Inflammatory macrophage treated with lipopolysaccharide for 1 hour (primary cell): ENCODE data around the gene IRF2.

Experiments
- DNase-seq, 2 donors: peaks; one replicate each; pipeline ENCODE4 v3.0.0-alpha.2; 2020 to 2022

IRF2 gene

DNA sequence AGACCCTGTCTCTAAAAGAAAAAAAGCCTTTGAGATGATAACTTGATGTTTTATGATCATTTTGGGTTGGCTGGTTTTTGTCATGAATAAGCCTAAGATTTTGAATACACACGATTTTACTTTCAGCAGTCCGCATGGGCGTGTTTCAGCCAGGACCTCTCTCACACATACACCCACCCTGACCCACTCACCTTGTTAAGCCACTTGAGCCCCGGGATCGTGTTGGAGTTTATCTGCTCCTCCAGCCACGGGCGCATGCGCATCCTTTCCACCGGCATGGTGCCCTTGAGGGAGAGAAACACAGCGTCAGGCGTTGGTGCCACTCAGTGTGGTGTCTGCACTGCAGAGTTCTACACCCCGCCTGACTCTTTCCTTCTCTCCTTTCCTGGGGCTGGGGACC is 45.6 kb downstream of the IRF2 start:
- DNase-seq: no peak

DNA sequence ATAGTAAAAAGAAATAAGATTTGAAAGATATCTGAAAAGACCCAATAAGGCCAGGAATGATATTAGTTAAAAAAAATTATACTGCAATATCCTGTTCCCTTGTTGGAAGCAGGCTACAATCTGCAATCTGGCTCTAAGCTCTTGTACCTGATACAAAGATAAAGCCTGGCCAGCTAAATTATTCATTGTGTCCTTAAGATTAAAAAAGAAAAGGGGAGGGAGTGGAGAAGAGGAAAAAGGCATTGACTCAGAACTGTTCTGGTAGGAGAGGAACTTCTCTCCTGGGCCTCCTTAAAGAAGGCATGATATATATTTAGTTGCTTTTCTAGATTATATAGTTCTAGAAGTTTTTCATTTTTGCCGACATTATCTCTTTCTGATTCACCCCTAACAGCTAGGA is 46.7 kb downstream of the IRF2 start:
- no peak for DNase-seq

DNA sequence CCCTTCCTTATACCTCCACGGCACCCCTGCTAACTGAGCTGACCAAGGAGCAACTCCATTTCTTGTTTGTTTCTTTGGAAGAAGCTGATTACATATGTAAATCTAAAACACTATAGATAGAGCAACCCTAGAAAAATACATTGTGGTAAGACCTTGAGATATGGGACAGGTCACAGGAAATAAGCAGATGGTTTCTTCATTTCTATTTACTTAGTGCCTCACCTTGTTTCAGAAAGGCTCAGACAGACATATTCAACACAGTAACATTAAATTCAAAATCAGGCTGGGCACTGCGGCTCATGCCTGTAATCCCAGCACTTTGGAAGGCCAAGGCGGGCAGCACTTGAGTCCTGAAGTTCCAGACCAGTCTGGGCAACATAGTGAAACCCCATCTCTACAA is 47.3 kb downstream of the IRF2 start:
- no peak for DNase-seq

DNA sequence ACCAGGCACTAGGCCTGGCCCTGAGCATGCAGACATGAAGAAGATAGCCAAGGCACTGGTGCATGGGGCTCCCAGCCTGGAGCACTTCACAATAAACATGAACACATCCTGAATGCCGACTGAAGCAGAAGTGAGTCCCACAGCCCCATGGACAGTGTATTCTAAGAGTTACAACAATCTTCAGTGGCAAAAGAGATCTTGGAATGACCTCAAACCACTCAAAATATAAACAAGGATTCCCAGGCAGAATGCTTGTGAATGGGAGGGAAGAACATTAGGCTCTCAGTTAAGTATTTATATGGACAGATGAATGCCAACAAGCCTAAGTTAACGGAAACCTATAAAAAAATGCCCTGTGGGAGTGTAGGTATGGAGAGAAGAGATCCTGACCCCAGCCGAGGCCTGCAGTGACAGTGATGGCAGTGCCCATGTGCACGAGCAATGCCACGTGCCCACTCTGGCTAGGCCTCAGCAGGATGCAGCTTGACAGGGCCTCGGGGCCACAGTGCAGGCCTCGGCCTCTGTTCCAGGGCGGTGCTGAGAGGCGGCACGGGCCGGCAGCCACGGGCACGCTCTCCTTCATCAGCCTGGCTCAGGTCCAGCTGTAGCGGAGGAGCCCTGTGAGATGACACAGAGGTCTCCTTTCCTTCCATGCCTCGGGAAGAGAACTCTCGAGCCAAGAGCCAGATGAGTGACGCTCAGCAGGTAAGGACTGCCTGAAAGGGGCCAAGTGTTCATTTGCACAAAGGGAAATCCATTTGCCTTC is 49.2 kb downstream of the IRF2 start:
- DNase-seq: no peak

DNA sequence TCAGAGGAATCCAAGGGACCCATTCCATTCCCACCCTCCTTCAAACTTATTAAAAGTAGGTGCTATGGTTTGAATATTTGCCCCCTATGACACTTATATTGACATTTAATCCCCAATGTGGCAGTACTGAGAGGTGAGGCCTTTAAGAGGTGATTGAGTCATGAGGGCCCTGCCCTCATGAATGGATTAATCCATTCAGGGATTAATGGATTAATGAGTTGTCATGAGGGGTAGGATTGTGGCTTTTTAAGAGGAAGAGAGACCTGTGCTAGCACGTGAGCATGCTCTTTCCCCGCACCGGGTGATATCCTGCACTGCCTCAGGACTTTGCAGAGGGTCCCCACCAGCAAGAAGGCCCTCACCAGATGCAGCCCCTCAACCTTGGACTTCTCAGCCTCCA is 50.1 kb downstream of the IRF2 start:
- no peak for DNase-seq

DNA sequence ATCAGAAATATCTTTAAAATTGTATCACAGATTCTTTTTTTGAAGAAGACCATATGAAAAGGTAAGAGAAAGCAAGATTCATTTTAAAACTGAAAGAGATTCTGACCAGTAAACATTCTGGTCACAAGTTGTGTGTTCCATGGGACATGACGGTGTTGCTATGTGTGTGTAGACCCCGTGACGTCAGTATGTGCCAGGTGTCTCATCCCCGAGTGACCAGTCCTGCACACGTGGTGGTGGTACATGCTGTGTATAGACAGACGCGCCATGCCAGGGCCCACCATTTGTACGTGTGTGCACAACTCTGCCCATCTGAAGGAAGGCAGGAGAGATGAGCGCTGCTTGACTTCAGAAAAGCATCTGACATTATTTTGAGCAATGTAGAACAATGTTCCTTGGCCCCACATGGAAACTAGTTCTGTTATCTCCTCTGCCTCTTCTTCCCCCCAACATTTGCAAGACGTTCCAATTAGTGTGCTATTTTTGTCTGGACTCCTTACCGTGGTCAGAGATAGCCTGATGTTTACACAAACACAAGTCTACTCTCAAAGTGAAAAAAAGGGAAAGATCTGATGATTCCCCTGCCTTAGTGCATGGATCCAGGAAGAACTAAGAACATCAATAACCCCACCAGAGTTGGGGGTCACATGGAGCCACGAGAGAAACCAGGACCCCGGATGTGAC is 51.2 kb downstream of the IRF2 start:
- no peak for DNase-seq

DNA sequence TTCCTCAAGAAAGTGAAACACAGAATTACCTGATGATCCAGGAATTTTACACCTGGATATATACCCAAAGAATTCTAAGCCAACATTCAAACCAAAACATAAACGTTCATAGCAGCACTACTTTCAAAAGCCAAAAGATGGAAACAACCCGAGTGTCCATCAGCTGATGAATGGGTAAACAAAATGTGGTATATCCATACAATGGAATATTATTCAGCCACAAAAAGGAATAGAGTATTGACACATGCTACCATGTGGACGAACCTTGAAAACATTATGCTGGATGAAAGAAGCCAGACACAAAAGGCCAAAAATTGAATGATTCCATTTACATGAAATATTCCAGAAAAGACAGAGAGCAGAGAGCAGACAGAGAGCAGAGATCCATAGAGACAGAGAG is 52.0 kb downstream of the IRF2 start:
- DNase-seq: no peak

DNA sequence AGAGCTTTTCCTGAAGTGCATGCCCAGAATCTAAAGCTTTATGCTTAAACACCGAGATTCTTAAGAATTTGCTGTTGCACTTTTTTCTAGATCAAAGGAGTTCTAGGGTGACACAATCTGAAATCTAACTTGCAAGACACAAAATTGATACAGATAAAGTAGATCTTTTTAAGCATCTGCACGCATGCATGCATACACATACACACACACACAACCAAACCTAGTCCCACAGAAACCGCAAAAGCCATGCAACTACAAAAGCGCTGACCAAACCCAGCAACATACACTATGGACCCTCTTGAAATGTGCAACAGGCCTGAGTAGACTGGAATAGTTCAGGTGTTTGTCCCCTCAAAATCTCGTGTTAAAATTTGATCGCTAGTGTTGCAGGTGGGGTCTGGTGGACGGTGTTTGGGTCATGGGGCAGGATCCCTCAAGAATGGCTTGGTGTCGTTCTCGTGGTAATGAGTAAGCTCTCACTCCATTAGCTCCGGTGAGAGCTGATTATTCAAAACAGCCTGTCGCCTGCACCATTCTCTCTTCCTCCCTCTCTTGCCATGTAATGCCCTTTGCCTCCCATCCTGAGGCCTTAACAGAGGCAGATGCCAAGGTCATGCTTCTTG is 52.7 kb downstream of the IRF2 start:
- no peak for DNase-seq

DNA sequence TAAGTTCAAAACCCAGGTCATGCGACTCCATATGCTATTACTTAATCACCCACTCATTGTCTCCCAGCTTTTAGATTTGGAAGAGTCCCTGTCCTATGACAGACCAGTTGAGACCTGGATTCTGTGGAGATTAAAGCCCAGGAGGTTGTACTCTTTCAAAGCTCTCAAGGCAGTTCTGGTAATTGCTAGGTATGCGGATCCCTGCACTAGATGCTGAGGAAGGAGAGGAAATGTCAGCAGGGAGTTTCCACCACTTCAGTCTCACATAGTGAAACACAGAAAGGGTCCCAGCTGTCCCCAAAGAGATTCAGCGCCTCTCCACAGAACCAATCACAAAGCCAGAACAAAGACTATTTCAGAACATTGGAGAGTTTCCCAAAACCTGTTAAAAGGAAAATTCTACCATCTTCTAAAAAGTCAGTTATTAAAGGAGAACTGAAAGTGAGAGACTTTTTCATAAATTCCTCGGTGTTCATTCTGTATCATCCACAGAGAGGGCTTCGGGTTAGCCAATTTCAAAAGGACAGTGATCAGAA is 53.4 kb downstream of the IRF2 start:
- peak in 1 of 2 donors; percentile 33 for DNase-seq

DNA sequence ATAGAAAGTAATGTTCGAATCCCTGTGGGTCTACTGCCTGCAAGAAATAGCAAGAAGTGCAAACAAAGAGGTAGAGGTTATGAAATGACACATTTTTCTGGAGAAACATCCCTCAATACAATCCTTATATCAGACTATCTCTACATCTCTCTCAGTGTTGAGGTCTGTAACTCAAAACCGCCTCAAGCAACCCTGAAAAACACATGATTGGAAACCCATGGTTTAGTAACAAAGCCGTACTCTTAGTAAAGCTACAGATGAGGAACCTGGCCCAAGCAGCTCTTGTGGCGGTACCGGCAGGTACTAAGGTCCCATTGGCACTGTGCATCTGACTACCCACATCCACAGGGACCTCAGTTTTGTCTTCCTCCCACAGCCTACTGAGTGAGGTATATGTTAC is 53.9 kb downstream of the IRF2 start:
- DNase-seq: no peak

DNA sequence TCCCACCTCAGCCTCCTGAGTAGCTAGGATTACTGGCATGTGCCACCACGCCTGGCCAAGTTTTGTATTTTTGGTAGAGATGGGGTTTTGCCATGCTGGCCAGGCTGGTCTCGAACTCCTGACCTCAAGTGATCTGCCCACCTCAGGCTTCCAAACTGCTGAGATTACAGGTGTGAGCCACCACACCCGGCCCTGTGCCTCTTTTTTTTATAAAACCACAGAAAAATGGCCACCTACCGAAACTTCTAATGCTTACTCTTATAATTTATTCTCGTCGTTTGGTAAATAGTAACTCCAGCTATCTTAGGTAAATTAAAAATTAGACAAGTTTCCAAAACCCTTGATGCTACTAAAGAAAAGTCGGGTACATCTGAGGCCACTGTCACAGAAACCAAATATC is 54.4 kb downstream of the IRF2 start:
- DNase-seq: no peak

DNA sequence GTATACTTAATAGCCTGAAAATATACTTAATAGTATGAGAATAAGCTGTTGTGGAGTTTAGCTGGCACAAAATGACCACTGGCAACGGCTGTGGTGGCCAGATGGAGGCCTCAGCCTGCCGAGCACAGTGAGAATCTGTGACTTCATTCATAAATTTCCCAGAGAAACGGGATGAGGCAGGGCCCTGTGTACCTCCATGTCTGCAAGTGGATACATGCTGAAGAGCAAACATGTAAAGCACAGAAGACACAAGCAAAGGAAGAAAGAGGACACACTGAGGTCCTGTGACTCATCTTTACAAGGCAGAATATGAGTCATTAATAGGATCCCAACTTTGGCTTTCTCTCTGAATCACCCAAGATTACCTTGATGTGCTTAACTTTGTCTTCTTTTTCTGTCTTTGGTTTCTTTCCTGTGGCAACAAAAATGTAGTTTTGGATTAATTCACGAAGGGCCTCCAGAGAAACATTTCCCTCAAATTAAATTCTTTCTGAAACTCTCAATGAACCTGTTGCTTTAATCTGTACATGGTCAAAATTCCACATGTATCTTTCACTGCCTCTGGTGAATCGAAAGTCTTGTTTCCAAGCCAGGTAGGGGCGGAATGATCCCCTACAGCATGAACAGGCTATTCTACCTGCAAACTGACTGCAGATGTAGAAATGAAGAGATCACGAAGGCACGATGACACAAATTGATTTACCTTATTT is 56.4 kb downstream of the IRF2 start:
- peak; percentile 55 to 56 for DNase-seq

DNA sequence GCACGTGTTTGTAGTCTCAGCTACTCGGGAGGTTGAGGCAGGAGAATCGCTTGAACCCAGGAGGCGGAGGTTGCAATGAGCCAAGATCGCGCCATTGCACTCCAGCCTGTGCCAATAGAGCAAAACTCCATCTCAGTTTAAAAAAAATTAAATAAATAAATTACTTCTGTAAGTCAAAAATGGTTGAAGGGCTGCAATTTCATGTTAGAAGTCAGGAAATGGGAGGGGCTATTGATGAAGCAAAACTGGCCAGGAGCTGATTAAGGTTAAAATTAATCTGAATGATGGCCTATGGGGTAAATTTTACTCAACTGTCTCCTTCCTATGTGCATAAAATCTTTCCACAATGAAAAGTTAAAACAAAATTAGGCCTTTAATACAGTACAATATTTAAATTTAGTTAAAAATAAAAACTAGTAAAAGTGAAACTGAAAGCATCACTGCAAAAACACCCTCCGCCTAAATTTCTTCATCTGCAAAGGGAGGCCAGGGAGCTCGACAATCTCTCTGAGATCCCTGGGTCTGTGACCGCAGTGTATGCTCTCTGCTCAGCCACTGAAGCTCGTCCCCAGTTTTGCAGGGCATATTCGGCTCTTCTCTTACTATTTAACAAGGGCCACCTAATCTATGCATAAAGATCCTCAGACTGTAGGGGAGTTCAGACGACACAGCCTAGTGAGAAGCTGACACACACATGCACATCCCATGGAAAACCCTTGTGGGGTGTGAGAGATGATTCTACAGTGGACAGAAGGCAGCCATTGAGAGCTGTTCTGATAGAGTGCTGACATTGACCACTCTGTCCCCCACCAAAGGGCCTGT is 57.2 kb downstream of the IRF2 start:
- DNase-seq: peak; percentile 60 to 64

DNA sequence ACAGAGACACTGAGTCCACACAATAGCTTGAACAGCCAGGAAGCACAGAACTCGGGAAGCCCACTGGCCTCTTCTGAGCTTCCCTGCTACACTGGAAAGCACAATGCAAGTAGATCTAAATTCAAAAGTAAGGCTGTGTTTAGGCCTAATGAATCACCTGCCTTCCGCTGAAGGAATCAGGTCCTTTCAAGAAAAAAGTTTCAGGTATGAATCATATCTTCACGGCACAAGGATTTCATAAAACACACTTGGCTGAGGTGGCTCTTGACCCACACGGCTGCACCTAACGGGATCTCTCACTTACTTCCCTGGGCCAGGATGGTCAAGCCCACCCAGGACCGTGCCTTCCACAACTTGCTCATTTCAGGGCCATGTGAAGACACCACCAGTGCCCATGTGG is 59.3 kb downstream of the IRF2 start:
- DNase-seq: no peak

DNA sequence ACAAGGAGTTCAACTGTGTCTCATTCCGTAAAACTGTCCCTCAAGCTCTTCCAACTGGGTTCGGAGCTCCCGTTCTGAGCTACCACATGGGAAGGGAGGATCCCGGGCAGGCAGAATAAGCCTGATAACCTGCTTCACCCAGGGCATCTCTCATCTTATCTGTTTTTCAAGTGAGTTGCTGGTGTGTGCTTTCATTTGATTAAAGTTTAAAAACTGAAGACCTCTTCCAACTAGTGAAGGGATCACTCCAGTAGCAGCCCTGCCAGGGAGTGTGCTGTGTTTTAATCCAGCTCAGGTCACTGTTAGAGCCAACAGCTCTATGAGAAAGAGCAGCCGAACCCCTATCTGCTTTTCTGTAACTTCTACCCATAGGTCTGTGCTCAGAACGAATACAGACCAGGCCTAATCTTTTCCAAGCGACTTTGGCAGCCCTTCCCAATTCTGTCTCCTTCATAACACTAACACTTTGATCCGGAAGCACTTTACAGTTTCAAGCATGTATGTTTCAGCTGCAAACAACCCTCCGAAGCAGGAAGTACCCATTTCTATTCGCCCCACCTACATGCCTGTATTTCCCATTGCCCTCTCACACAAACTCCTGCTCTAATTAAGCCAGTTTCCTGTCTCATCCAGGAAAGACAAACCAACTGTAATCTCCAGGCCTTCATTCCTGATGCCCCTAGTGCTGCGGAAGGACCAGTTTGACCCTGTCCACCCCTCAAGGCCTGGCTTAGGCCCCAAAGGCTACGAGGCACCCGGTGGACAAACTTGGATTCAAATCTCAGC is 60.9 kb downstream of the IRF2 start:
- no peak for DNase-seq

DNA sequence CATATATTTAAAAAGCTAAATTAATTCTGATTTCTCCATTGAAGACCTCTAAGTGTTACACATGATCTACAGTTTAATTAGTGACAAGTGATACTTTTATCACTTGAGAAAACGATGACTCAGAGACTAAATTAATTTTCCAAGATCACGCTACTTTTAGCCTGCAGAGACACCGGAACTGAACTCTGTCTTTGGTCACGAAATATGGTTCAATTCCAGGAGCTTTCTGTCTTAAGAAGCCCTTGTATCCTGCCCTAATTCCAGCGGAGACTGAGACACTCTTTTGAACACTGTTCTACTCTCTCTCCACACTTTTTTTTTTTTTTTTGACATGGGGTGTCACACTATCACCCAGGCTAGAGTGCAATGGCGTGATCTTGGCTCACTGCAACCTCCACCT is 63.6 kb downstream of the IRF2 start:
- DNase-seq: no peak

DNA sequence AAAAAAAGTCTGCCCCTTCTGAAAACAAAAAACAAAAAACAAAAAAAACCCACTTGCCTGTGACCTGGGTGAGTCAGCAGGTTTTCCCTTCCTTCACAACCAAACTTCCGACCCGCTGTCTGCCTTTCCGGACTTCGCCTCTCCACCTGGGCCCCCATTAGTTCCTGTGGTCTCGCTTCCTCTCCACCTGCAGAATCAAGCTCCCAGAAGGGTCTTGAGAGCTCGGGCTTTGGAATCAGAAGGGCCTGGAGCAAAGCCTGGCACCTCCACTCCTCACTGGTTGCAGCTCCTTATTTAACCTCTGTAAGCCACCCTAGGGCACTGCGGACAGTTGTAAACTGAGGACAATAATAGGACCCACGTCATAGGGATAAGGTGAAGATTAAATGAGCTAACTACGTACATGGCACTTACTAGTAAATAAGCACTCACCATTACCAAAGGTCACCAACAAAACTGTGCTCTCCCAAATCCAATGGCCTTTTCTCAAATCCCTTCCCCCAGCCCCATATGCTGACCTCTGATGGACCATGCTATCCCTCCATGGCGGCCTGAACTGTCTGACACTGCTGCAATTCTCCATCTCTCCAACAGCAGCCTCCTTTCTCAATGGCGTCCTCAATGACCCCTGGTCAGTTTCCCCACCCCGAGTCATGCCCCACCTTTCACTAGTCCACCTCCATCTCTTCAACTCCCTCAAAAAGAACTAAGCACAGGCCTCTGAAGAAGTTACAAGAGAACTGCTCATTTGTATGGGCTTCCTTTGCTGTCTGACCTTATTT is 64.2 kb downstream of the IRF2 start:
- DNase-seq: no peak

DNA sequence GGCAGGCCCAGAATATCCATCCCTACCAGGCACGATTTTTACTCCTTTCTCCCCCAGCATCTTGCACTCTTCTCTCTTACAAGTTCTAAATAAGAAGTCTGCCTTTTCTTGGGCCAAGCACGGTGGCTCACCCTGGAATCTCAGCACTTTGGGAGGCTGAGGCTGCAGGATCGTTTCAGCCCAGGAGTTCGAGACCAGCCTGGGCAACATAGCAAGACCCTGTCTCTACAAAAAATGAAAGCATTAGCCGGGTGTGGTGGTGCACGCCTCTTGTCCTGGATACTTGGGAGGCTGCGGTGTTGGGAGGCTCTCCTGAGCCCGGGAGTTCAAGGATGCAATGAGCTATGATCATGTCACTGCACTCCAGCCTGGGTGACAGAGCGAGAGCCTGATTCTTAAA is 64.8 kb downstream of the IRF2 start:
- DNase-seq: no peak

DNA sequence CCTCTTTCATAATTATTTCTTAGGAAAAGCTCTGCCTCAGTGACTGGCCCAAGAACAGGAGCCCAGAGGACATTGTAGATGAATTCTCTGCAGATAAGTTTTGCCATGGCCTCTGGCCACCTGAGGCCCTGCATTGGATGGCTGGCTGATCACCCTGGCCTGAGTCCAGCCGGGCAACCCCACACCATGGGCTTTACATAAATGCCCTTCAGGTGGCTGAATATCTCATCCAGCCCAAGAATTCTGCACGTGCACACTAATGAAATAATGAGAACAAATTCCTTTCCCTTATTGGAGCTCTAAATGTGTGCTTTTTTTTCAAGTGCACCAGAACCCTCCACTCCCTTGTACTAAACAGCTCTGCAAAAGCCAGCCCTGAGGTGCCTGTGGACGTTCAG is 65.7 kb downstream of the IRF2 start:
- no peak for DNase-seq

DNA sequence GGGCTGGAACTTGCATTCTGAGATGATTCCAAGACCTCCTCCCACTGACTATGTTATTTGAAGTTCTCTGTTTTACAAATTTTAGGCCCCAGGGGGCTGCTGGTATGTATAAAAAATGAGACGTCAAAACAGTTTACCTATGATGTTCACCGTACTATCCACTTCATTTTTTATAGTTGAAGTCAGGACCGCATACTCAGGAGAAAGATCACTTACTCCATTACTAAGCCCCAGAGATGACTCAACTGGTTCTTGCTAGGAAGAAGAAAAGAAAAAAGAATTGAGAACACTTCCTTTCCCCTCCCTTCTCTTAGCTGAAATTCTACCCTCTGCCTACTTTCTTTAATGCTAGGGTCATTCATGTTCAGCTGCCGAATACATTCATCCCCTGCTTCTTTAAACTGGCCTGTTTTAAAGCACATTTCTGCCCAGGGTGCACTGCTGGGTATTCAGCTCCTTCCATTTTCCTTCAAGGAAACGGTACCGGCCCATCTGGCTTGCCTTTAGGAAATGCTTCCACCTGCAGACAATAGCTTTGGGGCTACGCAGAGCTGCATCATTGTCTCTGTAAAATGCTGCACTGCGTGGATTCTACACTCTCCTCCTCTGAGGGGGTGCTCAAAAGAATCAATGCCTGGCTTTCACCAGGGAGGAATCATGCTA is 66.2 kb downstream of the IRF2 start:
- no peak for DNase-seq
